ENCODE results near the gene QPCT. TPM values are rescaled to one million over a fixed set of nuclear protein-coding genes. Genes with fewer than 3 reads are reported as not detected.

QPCT gene
- total RNA-seq, 1 experiment from 2014 or later, result not detected

DNA sequence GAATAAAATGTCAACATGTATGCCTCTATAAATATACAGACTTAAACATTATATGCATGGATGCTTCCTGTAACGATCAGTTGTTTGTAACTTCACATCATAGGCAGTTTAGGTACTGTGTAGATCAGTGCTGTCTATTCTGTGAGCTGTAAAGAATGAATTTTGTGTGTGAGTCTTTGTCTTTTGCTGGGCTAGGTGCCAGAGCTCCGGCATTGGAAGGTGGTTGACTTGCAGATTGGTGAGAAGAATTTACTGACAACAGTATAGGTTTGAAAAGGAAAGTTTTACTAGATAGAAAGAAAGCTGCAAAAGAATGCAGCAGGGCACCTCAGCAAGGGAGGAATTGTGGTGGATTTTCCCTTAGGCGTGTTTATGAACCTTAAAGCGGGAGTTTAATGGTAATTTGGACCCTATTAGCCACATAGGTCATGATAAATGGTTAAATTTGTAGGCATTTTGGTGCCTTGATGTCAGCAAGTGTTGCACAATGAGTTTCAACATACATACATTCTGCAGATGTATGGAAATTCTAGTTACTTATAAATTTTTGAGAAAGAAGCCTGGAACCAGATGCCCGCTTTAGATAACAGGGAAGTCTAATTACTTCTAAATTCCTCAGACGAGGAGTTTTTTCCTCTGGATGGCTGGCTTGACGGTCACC lies 6.7 kb upstream of the QPCT start:
- Mint-ChIP-seq H3K4me1 (peaks cover 0 to under 1% of the 10 kb centered on the region in 2 experiments; a peak in 1 of 4 replicates), H3K27me3 (ENCODE audit: low read depth) (no peaks in the 10 kb centered on the region), H3K36me3 (ENCODE audit: insufficient read depth in 1 of 3, low read depth in 3 of 3) (no peaks in the 10 kb centered on the region), H3K27ac (no peak overlapping the region), H3K9me3 (no peaks in the 10 kb centered on the region), H3K4me3 (no peak overlapping the region)
- Histone ChIP-seq H3K4me2 (ENCODE audit: insufficient read depth, insufficient read length, low read length) (no peak overlapping the region), H3K27me3 (ENCODE audit: insufficient read depth, low read length) (no peaks in the 10 kb centered on the region), H3K9ac (ENCODE audit: extremely low read depth, insufficient read length, low read length) (no peak overlapping the region), H3K79me1 (ENCODE audit: insufficient read depth, low read depth, low read length, poor library complexity, severe bottlenecking) (no peaks in the 10 kb centered on the region), H4K8ac (replicated peaks; ENCODE audit: insufficient read length, low read depth, low read length) (no peak overlapping the region), H4K5ac (ENCODE audit: insufficient read length, low read depth, low read length) (no peak overlapping the region), H2BK15ac (ENCODE audit: low read depth, low read length) (no peak overlapping the region), H2BK5ac (ENCODE audit: insufficient read length, low read length) (no peak overlapping the region), H4K20me1 (ENCODE audit: control insufficient read depth, insufficient read depth, insufficient read length) (no peaks in the 10 kb centered on the region), H2AK5ac (ENCODE audit: insufficient read length, low read length) (no peak overlapping the region), H3K4ac (ENCODE audit: low read depth, low read length) (no peak overlapping the region), H3K18ac (ENCODE audit: insufficient read length, low read depth, low read length) (no peak overlapping the region), H3K4me1 (ENCODE audit: insufficient read depth, low read length) (no peaks in the 10 kb centered on the region), H2BK12ac (ENCODE audit: insufficient read length, low read depth, low read length) (no peak overlapping the region), H3K56ac (ENCODE audit: insufficient read length, low read depth, low read length) (no peak overlapping the region), H3K23me2 (ENCODE audit: insufficient read length, low read depth, low read length, poor library complexity, severe bottlenecking) (no peaks in the 10 kb centered on the region), H3T11ph (ENCODE audit: low read length) (no peak overlapping the region), H3K27ac (ENCODE audit: insufficient read length, low read depth, low read length) (no peak overlapping the region), H3K23ac (ENCODE audit: insufficient read length, low read depth, low read length) (no peak overlapping the region), H4K91ac (ENCODE audit: insufficient read length, low read depth, low read length) (no peak overlapping the region), H3K14ac (ENCODE audit: insufficient read depth, low read length) (no peak overlapping the region), H3K79me2 (ENCODE audit: insufficient read depth, low read length) (no peaks in the 10 kb centered on the region), H2BK120ac (ENCODE audit: low read depth, low read length, poor library complexity, severe bottlenecking) (no peak overlapping the region), H2BK20ac (ENCODE audit: low read depth, low read length, poor library complexity, severe bottlenecking) (no peak overlapping the region), H2AFZ (ENCODE audit: low read length) (no peak overlapping the region), H3K9me3 (ENCODE audit: control insufficient read depth, low read depth, low read length) (no peaks in the 10 kb centered on the region)
- TF ChIP-seq, protein P1, sequence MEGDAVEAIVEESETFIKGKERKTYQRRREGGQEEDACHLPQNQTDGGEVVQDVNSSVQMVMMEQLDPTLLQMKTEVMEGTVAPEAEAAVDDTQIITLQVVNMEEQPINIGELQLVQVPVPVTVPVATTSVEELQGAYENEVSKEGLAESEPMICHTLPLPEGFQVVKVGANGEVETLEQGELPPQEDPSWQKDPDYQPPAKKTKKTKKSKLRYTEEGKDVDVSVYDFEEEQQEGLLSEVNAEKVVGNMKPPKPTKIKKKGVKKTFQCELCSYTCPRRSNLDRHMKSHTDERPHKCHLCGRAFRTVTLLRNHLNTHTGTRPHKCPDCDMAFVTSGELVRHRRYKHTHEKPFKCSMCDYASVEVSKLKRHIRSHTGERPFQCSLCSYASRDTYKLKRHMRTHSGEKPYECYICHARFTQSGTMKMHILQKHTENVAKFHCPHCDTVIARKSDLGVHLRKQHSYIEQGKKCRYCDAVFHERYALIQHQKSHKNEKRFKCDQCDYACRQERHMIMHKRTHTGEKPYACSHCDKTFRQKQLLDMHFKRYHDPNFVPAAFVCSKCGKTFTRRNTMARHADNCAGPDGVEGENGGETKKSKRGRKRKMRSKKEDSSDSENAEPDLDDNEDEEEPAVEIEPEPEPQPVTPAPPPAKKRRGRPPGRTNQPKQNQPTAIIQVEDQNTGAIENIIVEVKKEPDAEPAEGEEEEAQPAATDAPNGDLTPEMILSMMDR (conservative IDR thresholded peaks at IDR 0.05), result no peak
- DNase-seq, result no peak
- WGBS (ENCODE audit: extremely low coverage, insufficient read length, low lambda C conversion rate), result no CpG with 5 or more reads among the region's 7 CpGs

All from H9 (cell line).